ENCODE results near the gene MIOX.
A peak's percentile ranks its signal among the peaks of the same experiment; 100 is the strongest.

The MIOX gene

GRCh38 chr22:50455201-50455600 lies 31.5 kb upstream of the MIOX start:
- DNase-seq: no peak

GRCh38 chr22:50456026-50456425 lies 30.6 kb upstream of the MIOX start:
- no peak for DNase-seq

GRCh38 chr22:50456466-50457234 lies 30.0 kb upstream of the MIOX start:
- no peak for DNase-seq

- no peak for DNase-seq
These were observed 27.6 kb upstream of the MIOX start for GRCh38 chr22:50459016-50459415.

GRCh38 chr22:50459496-50460140 lies 27.0 kb upstream of the MIOX start:
- DNase-seq: no peak

GRCh38 chr22:50460938-50461337 lies 25.7 kb upstream of the MIOX start:
- no peak for DNase-seq

GRCh38 chr22:50461536-50461935 lies 25.1 kb upstream of the MIOX start:
- DNase-seq: no peak

- no peak for DNase-seq
These were observed 24.6 kb upstream of the MIOX start for GRCh38 chr22:50461979-50462540.

- DNase-seq: no peak
These were observed 23.3 kb upstream of the MIOX start for GRCh38 chr22:50463188-50463900.

- no peak for DNase-seq
These were observed 22.2 kb upstream of the MIOX start for GRCh38 chr22:50464451-50464850.

- no peak for DNase-seq
These were observed 21.4 kb upstream of the MIOX start for GRCh38 chr22:50465066-50465930.

- DNase-seq: no peak
These were observed 19.3 kb upstream of the MIOX start for GRCh38 chr22:50467341-50467740.

GRCh38 chr22:50467773-50468440 lies 18.8 kb upstream of the MIOX start:
- DNase-seq: no peak

- no peak for DNase-seq
These were observed 18.0 kb upstream of the MIOX start for GRCh38 chr22:50468626-50469025.

- peak; percentile 94 to 97 for DNase-seq
These were observed 17.0 kb upstream of the MIOX start for GRCh38 chr22:50469377-50470305.

GRCh38 chr22:50470491-50470890 lies 16.2 kb upstream of the MIOX start:
- DNase-seq: no peak

- no peak for DNase-seq
These were observed 15.3 kb upstream of the MIOX start for GRCh38 chr22:50471197-50471847.

GRCh38 chr22:50471962-50472361 lies 14.7 kb upstream of the MIOX start:
- no peak for DNase-seq

- DNase-seq: peak; percentile 47 to 54
These were observed 13.6 kb upstream of the MIOX start for GRCh38 chr22:50473088-50473487.

Data from activated CD4-positive, alpha-beta T cell treated with anti-CD3 and anti-CD28 coated beads for 4 hours (primary cell).